ENCODE data around the gene CDH4.

DNA sequence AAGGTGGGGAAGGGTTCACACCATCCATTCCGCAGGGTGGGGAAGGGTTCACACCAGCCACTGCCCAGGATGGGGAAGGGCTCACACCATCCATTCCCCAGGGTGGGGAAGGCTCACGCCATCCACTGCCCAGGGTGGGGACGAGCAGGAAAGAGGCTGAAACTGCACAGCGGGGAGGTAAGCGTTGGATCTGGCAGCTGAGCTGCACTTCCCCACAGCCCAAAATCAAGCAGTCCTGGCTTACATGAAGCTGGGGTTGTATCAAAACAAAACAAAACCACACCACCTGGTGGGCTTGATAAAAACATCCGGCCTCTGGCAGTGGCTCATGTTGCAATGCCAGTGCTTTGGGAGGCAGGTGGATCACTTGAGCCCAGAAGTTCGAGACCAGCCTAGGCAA, 545.1 kb downstream of the CDH4 start:
- TF ChIP-seq, protein P1, sequence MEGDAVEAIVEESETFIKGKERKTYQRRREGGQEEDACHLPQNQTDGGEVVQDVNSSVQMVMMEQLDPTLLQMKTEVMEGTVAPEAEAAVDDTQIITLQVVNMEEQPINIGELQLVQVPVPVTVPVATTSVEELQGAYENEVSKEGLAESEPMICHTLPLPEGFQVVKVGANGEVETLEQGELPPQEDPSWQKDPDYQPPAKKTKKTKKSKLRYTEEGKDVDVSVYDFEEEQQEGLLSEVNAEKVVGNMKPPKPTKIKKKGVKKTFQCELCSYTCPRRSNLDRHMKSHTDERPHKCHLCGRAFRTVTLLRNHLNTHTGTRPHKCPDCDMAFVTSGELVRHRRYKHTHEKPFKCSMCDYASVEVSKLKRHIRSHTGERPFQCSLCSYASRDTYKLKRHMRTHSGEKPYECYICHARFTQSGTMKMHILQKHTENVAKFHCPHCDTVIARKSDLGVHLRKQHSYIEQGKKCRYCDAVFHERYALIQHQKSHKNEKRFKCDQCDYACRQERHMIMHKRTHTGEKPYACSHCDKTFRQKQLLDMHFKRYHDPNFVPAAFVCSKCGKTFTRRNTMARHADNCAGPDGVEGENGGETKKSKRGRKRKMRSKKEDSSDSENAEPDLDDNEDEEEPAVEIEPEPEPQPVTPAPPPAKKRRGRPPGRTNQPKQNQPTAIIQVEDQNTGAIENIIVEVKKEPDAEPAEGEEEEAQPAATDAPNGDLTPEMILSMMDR (IDR thresholded peaks at IDR 0.05), result no peak
- no peak for TF ChIP-seq EP300 (IDR thresholded peaks at IDR 0.05; ENCODE audit: low read depth)
- TF ChIP-seq POLR2A (IDR thresholded peaks at IDR 0.05), result no peak
- no peak for TF ChIP-seq POLR2AphosphoS5 (IDR thresholded peaks at IDR 0.05)
